ENCODE results near the gene XPO6. TPM values are rescaled to one million over a fixed set of nuclear protein-coding genes. Genes with fewer than 3 reads are reported as not detected.

Gene XPO6
- polyA plus RNA-seq, 1 donor from 2014 or later, result 104 TPM

DNA sequence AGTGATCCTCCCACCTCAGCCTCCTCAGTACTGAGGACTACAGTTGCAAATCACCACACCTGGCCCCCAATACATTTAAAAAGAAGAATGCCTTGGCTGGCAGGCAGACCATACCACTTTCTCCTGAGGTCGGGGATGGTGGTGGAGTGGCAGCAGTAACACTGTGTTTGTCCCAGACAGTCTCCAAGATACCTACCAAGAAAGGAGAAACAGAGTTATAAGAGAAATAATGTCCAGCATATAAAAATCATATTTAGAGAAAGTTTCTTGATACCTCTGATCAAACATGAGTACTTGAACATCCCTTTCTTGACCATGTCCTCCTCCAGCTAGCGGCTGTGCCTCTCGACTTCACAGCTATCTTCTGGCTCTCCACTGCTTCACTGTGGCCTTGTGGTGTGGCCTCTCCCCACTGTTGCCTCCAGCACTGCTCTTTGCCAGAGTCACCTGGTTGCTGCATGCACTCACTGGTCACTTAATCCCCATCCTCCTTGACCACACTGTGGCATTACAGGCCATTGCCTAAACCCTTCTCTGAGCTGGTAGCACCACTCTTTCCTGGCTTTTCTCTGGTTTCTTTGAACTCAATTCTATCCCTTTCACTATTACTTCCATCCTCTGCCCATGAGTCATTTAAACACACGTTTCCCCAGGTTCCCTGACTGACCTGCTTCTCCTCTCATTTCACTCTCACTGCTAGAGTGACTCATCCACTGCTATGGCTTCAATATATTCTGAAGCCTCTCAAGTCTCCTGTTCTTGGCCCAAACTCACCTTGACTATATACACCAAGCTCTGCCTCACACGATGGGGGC is 45.2 kb downstream of the XPO6 start:
- no peak overlapping the region for H3K4me2 ChIP-seq (ENCODE audit: low read length)
- peaks cover 4% of the 10 kb centered on the region for H3K36me3 ChIP-seq (ENCODE audit: insufficient read depth, low read length)
- no peaks in the 10 kb centered on the region for H3K79me2 ChIP-seq (replicated peaks; ENCODE audit: insufficient read depth, low read length)
- no peaks in the 10 kb centered on the region for H3K27me3 ChIP-seq (ENCODE audit: insufficient read depth, low read depth, low read length)
- TF ChIP-seq RAD21 (conservative IDR thresholded peaks at IDR 0.05), result no peak
- TF ChIP-seq, protein P1, sequence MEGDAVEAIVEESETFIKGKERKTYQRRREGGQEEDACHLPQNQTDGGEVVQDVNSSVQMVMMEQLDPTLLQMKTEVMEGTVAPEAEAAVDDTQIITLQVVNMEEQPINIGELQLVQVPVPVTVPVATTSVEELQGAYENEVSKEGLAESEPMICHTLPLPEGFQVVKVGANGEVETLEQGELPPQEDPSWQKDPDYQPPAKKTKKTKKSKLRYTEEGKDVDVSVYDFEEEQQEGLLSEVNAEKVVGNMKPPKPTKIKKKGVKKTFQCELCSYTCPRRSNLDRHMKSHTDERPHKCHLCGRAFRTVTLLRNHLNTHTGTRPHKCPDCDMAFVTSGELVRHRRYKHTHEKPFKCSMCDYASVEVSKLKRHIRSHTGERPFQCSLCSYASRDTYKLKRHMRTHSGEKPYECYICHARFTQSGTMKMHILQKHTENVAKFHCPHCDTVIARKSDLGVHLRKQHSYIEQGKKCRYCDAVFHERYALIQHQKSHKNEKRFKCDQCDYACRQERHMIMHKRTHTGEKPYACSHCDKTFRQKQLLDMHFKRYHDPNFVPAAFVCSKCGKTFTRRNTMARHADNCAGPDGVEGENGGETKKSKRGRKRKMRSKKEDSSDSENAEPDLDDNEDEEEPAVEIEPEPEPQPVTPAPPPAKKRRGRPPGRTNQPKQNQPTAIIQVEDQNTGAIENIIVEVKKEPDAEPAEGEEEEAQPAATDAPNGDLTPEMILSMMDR (IDR thresholded peaks at IDR 0.05; ENCODE audit: poor library complexity, severe bottlenecking), result no peak
- TF ChIP-seq, protein P2, sequence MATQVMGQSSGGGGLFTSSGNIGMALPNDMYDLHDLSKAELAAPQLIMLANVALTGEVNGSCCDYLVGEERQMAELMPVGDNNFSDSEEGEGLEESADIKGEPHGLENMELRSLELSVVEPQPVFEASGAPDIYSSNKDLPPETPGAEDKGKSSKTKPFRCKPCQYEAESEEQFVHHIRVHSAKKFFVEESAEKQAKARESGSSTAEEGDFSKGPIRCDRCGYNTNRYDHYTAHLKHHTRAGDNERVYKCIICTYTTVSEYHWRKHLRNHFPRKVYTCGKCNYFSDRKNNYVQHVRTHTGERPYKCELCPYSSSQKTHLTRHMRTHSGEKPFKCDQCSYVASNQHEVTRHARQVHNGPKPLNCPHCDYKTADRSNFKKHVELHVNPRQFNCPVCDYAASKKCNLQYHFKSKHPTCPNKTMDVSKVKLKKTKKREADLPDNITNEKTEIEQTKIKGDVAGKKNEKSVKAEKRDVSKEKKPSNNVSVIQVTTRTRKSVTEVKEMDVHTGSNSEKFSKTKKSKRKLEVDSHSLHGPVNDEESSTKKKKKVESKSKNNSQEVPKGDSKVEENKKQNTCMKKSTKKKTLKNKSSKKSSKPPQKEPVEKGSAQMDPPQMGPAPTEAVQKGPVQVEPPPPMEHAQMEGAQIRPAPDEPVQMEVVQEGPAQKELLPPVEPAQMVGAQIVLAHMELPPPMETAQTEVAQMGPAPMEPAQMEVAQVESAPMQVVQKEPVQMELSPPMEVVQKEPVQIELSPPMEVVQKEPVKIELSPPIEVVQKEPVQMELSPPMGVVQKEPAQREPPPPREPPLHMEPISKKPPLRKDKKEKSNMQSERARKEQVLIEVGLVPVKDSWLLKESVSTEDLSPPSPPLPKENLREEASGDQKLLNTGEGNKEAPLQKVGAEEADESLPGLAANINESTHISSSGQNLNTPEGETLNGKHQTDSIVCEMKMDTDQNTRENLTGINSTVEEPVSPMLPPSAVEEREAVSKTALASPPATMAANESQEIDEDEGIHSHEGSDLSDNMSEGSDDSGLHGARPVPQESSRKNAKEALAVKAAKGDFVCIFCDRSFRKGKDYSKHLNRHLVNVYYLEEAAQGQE (IDR thresholded peaks at IDR 0.05; ENCODE audit: borderline replicate concordance), result no peak
- TF ChIP-seq MXI1 (conservative IDR thresholded peaks at IDR 0.05; ENCODE audit: poor library complexity, severe bottlenecking), result no peak
- TF ChIP-seq SMC3 (conservative IDR thresholded peaks at IDR 0.05; ENCODE audit: poor library complexity), result no peak
- no peak for TF ChIP-seq EZH2 (IDR thresholded peaks at IDR 0.05; ENCODE audit: borderline replicate concordance, insufficient read depth, low read length, poor library complexity, severe bottlenecking)
- TF ChIP-seq TAF1 (IDR thresholded peaks at IDR 0.05; ENCODE audit: low read depth), result no peak
- TF ChIP-seq POLR2AphosphoS5 (IDR thresholded peaks at IDR 0.05), result no peak
- no peak for TF ChIP-seq EP300 (conservative IDR thresholded peaks at IDR 0.05; ENCODE audit: poor library complexity, severe bottlenecking)
- H3K27ac ChIP-seq (ENCODE audit: low read length), result no peak overlapping the region
- H3K9me2 ChIP-seq (ENCODE audit: insufficient read depth, low read length), result no peaks in the 10 kb centered on the region
- H3K9me3 ChIP-seq (ENCODE audit: low read length), result no peaks in the 10 kb centered on the region
- no peak overlapping the region for H2AFZ ChIP-seq (ENCODE audit: low read depth, low read length)
- H3K9ac ChIP-seq (ENCODE audit: low read length), result no peak overlapping the region
- no peaks in the 10 kb centered on the region for H3F3A ChIP-seq (ENCODE audit: insufficient read depth, low read length, poor library complexity, severe bottlenecking)
- no peaks in the 10 kb centered on the region for H4K20me1 ChIP-seq (ENCODE audit: insufficient read depth)
- no peak overlapping the region for H3K4me3 ChIP-seq (ENCODE audit: low read length)

DNA sequence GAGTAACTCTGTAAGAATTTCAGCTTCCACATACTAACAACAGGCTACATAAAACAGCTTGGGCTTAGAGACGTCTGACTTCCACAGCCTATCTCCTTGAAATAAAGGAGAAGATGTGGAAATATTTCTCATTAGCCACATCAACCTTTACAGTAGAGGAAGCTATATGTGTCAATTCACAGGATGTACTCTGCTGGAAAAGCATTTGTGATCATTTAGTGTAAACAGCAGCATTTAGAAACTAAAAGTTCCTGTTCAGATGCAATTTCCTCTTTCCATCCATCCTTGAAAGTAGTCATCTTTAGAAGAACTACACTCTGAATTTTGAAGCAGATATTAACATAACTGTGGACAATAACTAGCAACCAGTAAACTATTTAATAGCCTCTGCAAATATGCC is 46.2 kb downstream of the XPO6 start:
- Histone ChIP-seq H3K9me2 (ENCODE audit: insufficient read depth, low read length) (no peaks in the 10 kb centered on the region), H3K27me3 (ENCODE audit: insufficient read depth, low read depth, low read length) (no peaks in the 10 kb centered on the region), H3K4me2 (ENCODE audit: low read length) (no peak overlapping the region), H4K20me1 (ENCODE audit: insufficient read depth) (no peaks in the 10 kb centered on the region), H2AFZ (ENCODE audit: low read depth, low read length) (no peak overlapping the region), H3K36me3 (ENCODE audit: insufficient read depth, low read length) (peaks cover 4% of the 10 kb centered on the region), H3K4me3 (ENCODE audit: low read length) (no peak overlapping the region), H3K79me2 (replicated peaks; ENCODE audit: insufficient read depth, low read length) (no peaks in the 10 kb centered on the region), H3F3A (ENCODE audit: insufficient read depth, low read length, poor library complexity, severe bottlenecking) (no peaks in the 10 kb centered on the region), H3K9ac (ENCODE audit: low read length) (no peak overlapping the region), H3K27ac (ENCODE audit: low read length) (no peak overlapping the region), H3K9me3 (ENCODE audit: low read length) (no peaks in the 10 kb centered on the region)
- TF ChIP-seq EZH2 (IDR thresholded peaks at IDR 0.05; ENCODE audit: borderline replicate concordance, insufficient read depth, low read length, poor library complexity, severe bottlenecking), result no peak
- TF ChIP-seq, protein P2 (IDR thresholded peaks at IDR 0.05; ENCODE audit: borderline replicate concordance), result no peak
- no peak for TF ChIP-seq EP300 (conservative IDR thresholded peaks at IDR 0.05; ENCODE audit: poor library complexity, severe bottlenecking)
- TF ChIP-seq TAF1 (IDR thresholded peaks at IDR 0.05; ENCODE audit: low read depth), result no peak
- TF ChIP-seq MXI1 (conservative IDR thresholded peaks at IDR 0.05; ENCODE audit: poor library complexity, severe bottlenecking), result no peak
- TF ChIP-seq POLR2AphosphoS5 (IDR thresholded peaks at IDR 0.05), result no peak
- TF ChIP-seq RAD21 (conservative IDR thresholded peaks at IDR 0.05), result no peak
- TF ChIP-seq, protein P1 (IDR thresholded peaks at IDR 0.05; ENCODE audit: poor library complexity, severe bottlenecking), result no peak
- no peak for TF ChIP-seq SMC3 (conservative IDR thresholded peaks at IDR 0.05; ENCODE audit: poor library complexity)
